ENCODE results near the gene RNF183.
"Not testable (repeated sequence)": the region's sequence is repeated elsewhere in the genome, so short reads cannot be mapped to it uniquely, and the experiment has no call there.

The RNF183 gene

DNA sequence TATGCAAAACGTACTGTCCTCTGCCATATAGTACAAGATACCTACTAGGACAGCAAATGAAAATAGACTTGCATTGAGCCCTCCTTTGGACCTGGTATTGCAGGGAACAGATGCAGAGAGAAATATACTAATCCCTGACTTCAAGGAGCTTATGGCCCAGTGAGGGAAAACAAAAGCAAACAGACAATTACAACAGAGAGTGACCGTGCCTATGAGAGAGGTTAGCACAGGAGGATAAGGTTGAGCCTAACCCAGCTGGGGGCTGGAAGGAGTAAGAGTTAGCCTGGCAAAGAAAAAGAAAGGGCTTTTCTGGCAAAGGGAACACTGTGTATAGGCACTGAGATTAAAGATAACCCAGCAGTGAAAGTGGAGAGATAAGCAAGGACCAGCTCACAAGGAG is 33.3 kb downstream of the RNF183 start:
- DNase-seq: no peak

DNA sequence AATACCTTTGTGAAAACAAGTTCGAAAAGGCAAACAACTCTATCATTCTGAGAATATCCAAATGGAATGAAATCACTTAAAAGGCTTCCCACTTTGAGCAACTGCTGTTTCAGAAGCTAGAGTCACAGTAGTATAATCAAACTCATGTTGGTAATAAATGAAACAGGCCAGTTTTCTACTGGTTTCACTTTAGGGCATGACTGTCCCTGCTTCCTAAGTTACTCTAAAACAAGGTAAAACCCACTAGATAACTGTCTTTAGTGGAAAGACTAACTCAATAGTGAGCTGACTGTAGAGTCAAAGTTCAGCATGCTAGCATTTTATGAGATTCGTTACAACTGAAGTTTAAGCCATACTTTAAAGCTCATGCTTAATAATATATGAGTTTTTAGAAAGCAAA is 33.8 kb downstream of the RNF183 start:
- DNase-seq: no peak

DNA sequence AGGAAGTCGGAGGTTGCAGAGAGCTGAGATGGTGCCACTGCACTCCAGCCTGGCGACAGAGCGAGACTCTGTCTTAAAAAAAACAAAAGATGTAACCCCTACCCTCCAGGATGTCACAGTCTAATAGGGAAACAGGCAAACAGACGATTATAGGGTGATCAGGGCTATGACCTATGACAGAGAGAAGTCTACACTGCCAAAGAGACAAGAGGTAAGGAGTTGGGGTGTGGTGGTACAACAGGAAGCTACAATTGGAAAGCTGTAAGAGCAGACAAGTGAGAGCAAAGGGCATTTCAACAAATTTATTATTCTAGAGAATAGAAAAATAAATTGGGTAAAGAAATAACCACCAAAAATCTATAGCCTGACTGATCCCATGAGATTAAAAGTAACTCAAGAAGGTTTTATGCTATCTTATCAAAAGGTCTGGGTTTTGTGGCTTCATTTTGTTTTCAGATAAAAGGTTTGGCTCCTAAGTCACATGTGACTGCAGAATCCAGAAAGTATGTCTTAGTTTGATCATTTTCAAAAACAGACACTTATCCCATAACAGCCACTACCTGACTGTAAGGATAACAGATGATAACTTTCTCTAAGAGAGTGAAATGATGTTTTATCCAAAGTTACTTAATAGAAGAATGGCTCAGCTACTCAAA is 35.1 kb downstream of the RNF183 start:
- no peak for DNase-seq

DNA sequence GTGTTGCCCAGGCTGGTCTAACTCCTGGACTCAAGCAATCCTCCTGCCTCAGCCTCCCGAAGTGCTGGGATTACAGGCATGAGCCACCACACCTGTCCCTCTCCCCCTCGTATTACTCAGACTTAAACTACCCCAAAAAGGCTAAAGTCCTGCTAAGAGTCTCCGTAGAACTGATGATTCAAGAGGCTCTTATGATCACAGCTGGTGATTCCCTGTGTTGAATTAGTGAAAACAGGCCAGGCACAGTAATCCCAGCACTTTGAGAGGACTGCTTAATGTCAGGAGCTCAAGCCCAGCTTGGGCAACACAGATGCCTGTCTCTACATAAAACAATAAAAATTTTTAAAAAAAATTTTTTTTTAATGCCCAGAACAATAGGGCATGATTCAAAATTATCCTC is 37.0 kb downstream of the RNF183 start:
- DNase-seq: no peak

DNA sequence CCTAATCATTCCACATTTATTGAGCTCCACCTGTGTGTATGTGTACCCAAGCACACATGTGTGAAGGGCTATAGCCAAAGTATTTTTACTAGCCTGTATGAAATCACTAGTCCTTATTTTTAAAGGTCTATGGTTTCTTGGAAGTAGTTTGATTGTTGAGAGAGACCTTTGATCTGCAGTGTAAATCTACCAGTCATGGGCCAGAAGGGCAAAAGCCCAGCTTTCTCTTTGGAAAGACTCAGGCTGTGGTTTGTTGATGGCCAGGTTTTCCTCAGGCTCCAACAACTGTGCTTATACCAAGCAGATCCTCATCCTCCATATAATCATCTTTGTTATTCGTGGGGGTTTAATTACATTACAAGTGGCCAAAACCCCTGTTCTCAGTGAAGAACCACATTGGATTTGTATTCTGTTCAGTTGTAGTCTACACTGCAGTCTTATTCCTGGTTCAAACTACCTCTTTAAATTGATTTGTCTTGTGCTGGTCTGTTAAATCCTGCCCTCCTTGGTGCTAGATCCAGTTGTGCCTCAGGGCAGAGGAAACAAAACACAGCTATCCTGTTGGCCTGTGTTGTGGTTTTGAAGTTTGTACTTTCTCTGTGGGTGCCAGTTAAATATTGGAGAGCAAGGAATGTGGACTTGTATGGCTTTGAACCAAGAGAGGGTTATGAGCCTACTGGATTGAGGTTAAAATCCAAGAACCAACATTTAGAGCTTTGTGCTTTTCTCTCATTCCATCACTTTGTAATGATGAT is 41.1 kb downstream of the RNF183 start:
- DNase-seq: no peak

DNA sequence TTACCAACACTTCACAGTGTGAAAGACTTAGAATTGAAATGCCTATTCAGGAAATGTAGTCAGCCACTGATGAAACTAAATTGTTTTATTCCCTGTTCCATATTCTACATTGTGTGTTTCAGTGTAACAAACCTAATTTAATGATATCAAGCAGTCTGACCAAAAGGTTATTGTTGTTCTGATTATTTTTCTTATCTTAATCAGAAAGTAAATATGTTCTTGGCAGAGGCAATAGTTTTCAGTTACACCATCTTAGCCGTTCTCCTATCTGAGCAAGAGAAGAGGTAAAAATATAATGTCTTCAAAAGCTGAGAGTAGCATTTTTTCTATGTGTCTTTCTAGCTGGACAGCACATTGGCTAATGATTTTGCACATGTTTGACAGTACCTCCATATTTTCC is 44.9 kb downstream of the RNF183 start:
- no peak for DNase-seq

DNA sequence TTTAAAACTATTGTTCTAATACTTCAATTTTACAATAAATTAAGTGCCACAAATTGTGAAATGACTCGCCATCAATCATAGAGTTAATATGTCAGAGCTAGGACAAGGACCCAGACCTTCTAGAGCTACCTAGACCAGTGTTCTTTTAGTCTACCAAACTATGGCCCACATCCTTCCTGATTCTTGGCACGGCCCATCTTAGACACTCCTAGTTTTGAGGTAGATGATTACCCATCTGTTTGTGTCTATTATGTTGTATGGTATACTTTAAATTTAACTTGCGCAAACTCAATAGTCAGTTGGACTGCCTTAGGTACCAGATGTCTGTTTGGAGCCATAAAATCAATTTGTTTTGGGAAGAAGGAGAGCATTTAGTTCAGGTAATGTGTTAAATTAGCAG is 45.3 kb downstream of the RNF183 start:
- DNase-seq: no peak

DNA sequence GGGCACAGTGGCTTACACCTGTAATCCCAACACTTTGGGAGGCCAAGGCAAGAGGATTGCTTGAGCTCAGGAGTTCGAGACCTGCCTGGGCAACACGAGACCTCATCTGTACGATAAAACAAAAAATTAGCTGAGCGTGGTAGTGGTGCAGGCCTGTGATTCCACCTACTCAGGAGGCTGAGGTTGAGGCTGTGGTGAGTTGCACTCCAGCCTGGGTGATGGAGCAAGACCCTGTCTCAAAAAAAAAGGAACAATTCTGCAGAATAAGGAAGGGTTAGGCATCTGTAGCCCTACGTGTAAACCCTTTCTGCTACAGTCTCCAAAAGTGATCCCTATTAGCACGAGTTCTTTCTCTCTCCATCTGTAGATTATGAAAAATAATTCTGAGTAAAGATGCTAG is 47.7 kb downstream of the RNF183 start:
- no peak for DNase-seq

DNA sequence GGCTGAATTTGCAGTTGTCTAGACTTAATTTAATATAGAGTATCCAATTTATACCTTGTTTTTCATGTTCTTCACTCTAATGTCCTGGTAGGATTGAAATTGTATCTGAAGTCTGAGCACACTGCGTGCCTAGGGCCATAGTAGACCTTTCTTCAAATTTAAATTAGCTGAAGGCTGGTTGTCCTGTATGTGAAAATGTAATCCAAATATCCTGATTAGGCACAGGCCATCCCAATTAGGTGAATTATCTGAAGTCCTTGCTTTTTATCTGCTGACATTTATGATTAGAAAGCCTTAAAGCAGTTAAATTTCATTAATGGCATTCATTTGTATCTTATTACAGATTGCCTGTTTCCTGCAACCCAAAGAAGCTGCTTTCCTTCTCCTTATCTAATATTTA is 48.2 kb downstream of the RNF183 start:
- DNase-seq: no peak

DNA sequence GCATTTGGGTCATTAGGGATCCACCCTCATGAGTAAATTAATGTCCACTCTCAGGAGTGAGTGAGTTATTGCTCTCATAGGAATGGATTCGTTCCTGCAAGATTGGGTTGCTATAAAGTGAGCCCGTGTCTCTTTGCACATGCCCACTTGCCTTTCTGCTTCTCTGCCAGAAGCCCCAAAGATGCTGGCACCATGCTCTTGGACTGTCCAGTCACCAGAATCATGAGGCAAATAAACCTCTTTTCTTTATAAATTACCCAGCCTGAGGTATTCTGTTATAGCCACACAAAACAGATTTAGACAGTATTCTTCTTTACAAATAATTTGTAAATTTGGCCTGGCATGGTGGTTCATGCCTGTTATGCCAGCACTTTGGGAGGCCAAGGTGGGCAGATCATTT is 52.4 kb downstream of the RNF183 start:
- DNase-seq: no peak

DNA sequence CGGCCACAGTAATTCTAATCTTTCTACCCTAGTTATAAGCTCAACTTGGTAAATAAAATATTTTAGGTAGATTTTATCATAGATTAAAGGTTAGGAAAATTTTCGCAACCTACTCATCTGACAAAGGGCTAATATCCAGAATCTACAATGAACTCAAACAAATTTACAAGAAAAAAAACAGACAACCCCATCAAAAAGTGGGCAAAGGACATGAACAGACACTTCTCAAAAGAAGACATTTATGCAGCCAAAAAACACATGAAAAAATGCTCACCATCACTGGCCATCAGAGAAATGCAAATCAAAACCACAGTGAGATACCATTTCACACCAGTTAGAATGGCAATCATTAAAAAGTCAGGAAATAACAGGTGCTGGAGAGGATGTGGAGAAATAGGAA is 53.5 kb downstream of the RNF183 start:
- DNase-seq: not testable (repeated sequence)

DNA sequence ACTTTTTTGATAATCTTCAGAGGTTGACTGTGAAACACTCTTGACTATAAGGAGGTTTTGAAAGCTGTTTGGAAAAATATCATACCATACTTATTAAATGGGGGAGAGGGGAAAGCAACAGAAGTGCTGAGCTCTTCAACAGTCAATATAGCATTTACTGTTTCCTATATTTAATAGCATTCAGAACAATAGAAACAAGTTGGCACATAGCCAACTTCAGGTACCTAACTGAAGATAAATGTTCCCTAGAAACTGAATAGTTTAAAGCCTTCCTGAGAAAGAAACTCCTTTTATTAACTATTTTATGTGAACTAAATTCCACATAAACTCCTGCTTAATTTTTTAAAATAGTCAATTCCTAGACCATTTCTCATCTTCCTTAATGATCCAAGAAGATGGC is 55.5 kb downstream of the RNF183 start:
- no peak for DNase-seq
